ENCODE results near the gene BMP5. TPM values are rescaled to one million over a fixed set of nuclear protein-coding genes. Genes with fewer than 3 reads are reported as not detected.

The BMP5 gene
- total and polyA plus RNA-seq, 9 of the 15 experiments (the other 6 are each of a cell fraction or from before 2014, with no cell fraction given), result not detected

- Histone ChIP-seq H4K20me1 (replicated peaks; ENCODE audit: control insufficient read depth, insufficient read depth, low read length) (no peaks in the 10 kb centered on the region), H3K4me1 (replicated peaks in 1 of 2; ENCODE audit: control insufficient read depth in 2 of 2, insufficient read depth in 2 of 2, low read length in 2 of 2) (no peaks in the 10 kb centered on the region), H3K36me3 (ENCODE audit: control insufficient read depth, insufficient read depth, low read length) (no peaks in the 10 kb centered on the region), H3K9me3 (replicated peaks; ENCODE audit: control insufficient read depth, insufficient read depth, low read depth, low read length) (no peaks in the 10 kb centered on the region), H3K9ac (ENCODE audit: insufficient read depth in 1 of 2, low read depth in 2 of 2, low read length in 2 of 2) (no peak overlapping the region), H3K27ac (ENCODE audit: extremely low read depth, low read depth, low read length) (no peak overlapping the region), H2AFZ (ENCODE audit: low read depth, low read length) (no peak overlapping the region), H3K4me2 (ENCODE audit: insufficient read depth, low read length) (no peak overlapping the region), H3K4me3 (no peak overlapping the region), H3K27me3 (ENCODE audit: control insufficient read depth in 2 of 2, insufficient read depth in 2 of 2, low read length in 2 of 2) (no peaks in the 10 kb centered on the region), H3K79me2 (ENCODE audit: control insufficient read depth, insufficient read depth, low read length) (no peaks in the 10 kb centered on the region), H3K9me1 (ENCODE audit: control insufficient read depth, insufficient read depth, low read length) (no peaks in the 10 kb centered on the region)
- WGBS (ENCODE audit: insufficient coverage, low coverage, missing lambda C conversion rate), result 0% methylated on average over 1 of the region's 1 CpG
- ChIA-PET CTCF (ENCODE audit: low intra/inter-chr PET ratio) (no interaction called here), POLR2A (no interaction called here)
- intact Hi-C loops (cut with micrococcal nuclease) (no loop called here), in situ Hi-C loops (cut with MboI) (no loop called here)
- BruUV-seq (replicated peaks), result no TSS peak
- no peak for FAIRE-seq
- ATAC-seq, result no peak
- DNase-seq (ENCODE audit: extremely low read depth in 1 of 4, low spot score in 3 of 4), result no peak
- no peak for TF ChIP-seq ZNF707 (CRISPR knock-in tag; conservative IDR thresholded peaks at IDR 0.05)
- TF ChIP-seq MBD1 (CRISPR knock-in tag; IDR thresholded peaks at IDR 0.05), result no peak
- no peak for TF ChIP-seq ZNF174 (CRISPR knock-in tag; IDR thresholded peaks at IDR 0.05)
- TF ChIP-seq, protein P1, sequence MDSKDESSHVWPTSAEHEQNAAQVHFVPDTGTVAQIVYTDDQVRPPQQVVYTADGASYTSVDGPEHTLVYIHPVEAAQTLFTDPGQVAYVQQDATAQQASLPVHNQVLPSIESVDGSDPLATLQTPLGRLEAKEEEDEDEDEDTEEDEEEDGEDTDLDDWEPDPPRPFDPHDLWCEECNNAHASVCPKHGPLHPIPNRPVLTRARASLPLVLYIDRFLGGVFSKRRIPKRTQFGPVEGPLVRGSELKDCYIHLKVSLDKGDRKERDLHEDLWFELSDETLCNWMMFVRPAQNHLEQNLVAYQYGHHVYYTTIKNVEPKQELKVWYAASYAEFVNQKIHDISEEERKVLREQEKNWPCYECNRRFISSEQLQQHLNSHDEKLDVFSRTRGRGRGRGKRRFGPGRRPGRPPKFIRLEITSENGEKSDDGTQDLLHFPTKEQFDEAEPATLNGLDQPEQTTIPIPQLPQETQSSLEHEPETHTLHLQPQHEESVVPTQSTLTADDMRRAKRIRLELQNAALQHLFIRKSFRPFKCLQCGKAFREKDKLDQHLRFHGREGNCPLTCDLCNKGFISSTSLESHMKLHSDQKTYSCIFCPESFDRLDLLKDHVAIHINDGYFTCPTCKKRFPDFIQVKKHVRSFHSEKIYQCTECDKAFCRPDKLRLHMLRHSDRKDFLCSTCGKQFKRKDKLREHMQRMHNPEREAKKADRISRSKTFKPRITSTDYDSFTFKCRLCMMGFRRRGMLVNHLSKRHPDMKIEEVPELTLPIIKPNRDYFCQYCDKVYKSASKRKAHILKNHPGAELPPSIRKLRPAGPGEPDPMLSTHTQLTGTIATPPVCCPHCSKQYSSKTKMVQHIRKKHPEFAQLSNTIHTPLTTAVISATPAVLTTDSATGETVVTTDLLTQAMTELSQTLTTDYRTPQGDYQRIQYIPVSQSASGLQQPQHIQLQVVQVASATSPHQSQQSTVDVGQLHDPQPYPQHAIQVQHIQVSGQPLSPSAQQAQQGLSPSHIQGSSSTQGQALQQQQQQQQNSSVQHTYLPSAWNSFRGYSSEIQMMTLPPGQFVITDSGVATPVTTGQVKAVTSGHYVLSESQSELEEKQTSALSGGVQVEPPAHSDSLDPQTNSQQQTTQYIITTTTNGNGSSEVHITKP (IDR thresholded peaks at IDR 0.05; ENCODE audit: partially characterized antibody), result no peak
- TF ChIP-seq MAFF (IDR thresholded peaks at IDR 0.05; ENCODE audit: low read length), result no peak
- no peak for TF ChIP-seq YBX1 (IDR thresholded peaks at IDR 0.05)
- TF ChIP-seq VEZF1 (CRISPR knock-in tag; IDR thresholded peaks at IDR 0.05), result no peak
- TF ChIP-seq TAL1 (IDR thresholded peaks at IDR 0.05), result no peak
- TF ChIP-seq DACH1 (IDR thresholded peaks at IDR 0.05; ENCODE audit: partially characterized antibody), result no peak
- TF ChIP-seq NFYB (IDR thresholded peaks at IDR 0.05; ENCODE audit: extremely low read depth, insufficient read length), result no peak
- no peak for TF ChIP-seq NRF1 (conservative IDR thresholded peaks at IDR 0.05 in 1 of 2, IDR thresholded peaks at IDR 0.05 in 1 of 2)
- TF ChIP-seq SMARCB1 (IDR thresholded peaks at IDR 0.05; ENCODE audit: insufficient read length, low read depth), result no peak
- TF ChIP-seq MCM3 (IDR thresholded peaks at IDR 0.05), result no peak
- TF ChIP-seq TCF7L2 (IDR thresholded peaks at IDR 0.05; ENCODE audit: low read depth, low read length), result no peak
Measured at GRCh38 chr6:55759536-55759935, 115.9 kb downstream of the BMP5 start.

Measured in K562 (cell line).